ENCODE data around the gene TRIM47.

Gene TRIM47

GRCh38 chr17:75881678-75882454 is 3.5 kb upstream of the TRIM47 start:
- DNase-seq (ENCODE audit: low spot score): no peak
- in situ Hi-C loops (cut with MboI; ENCODE audit: low sequenced_read_pairs, unreplicated experiment): no loop called here

GRCh38 chr17:75880266-75880665 is 1.9 kb upstream of the TRIM47 start:
- DNase-seq (ENCODE audit: low spot score): no peak
- in situ Hi-C loops (cut with MboI; ENCODE audit: low sequenced_read_pairs, unreplicated experiment): no loop called here
- TF ChIP-seq, protein P1, sequence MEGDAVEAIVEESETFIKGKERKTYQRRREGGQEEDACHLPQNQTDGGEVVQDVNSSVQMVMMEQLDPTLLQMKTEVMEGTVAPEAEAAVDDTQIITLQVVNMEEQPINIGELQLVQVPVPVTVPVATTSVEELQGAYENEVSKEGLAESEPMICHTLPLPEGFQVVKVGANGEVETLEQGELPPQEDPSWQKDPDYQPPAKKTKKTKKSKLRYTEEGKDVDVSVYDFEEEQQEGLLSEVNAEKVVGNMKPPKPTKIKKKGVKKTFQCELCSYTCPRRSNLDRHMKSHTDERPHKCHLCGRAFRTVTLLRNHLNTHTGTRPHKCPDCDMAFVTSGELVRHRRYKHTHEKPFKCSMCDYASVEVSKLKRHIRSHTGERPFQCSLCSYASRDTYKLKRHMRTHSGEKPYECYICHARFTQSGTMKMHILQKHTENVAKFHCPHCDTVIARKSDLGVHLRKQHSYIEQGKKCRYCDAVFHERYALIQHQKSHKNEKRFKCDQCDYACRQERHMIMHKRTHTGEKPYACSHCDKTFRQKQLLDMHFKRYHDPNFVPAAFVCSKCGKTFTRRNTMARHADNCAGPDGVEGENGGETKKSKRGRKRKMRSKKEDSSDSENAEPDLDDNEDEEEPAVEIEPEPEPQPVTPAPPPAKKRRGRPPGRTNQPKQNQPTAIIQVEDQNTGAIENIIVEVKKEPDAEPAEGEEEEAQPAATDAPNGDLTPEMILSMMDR (IDR thresholded peaks at IDR 0.05; ENCODE audit: borderline replicate concordance, control extremely low read depth, extremely low read depth, insufficient read depth, missing control alignments): no peak

More at GRCh38 chr17:75881678-75882454, 3.5 kb upstream of the TRIM47 start:
- TF ChIP-seq, protein P1 (IDR thresholded peaks at IDR 0.05; ENCODE audit: borderline replicate concordance, control extremely low read depth, extremely low read depth, insufficient read depth, missing control alignments): no peak

GRCh38 chr17:75877752-75878173 is 618 bp downstream of the TRIM47 start:
- in situ Hi-C loops (cut with MboI; ENCODE audit: low sequenced_read_pairs, unreplicated experiment): no loop called here
- DNase-seq (ENCODE audit: low spot score): peak; percentile 77
- TF ChIP-seq, protein P1 (IDR thresholded peaks at IDR 0.05; ENCODE audit: borderline replicate concordance, control extremely low read depth, extremely low read depth, insufficient read depth, missing control alignments): peak; percentile 54

DNA sequence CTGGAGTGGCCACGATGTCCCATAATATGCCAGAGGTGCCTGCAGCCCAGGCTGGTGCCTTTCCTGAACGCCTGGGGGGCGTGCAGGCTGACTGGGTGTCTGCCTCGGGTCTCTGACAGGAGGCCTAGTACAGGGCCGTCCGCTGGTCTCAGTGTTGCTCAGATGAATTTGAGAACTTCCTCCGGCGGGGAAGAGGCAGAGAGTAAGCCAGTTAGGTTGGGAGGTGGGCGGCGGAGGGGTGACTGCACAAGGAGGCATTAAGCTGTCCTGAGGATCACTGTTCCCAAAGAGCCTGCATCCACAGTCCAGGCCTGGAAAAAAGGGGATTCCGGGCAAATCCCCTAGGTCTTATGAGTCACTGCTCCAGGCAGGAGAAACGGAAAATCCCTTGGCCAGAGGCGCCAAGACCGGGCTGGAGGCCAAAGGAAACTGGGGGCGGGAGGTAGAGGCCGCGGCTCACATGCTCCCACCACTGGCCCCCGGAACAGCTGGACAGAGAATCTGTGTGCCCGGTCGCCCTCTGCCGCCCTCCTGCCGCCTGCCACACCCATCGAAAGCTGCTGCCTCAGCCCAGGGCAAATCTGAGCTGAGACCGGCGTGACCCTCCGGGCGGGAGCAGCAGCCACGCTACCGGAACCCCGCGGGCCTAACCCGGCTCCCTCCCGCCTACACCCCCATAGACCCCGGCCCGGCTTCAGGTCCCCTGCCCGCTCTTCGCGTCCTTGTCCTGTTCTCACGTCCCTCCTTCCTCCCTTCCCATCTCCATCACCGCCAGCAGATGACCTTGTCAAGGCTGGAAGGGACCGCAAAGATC is 1.2 kb downstream of the TRIM47 start:
- DNase-seq (ENCODE audit: low spot score): no peak
- in situ Hi-C loops (cut with MboI; ENCODE audit: low sequenced_read_pairs, unreplicated experiment): no loop called here
- TF ChIP-seq, protein P1 (IDR thresholded peaks at IDR 0.05; ENCODE audit: borderline replicate concordance, control extremely low read depth, extremely low read depth, insufficient read depth, missing control alignments): peak; percentile 12

GRCh38 chr17:75876190-75876937 is 2.0 kb downstream of the TRIM47 start:
- DNase-seq (ENCODE audit: low spot score): peak; percentile 70
- in situ Hi-C loops (cut with MboI; ENCODE audit: low sequenced_read_pairs, unreplicated experiment): no loop called here
- TF ChIP-seq, protein P1 (IDR thresholded peaks at IDR 0.05; ENCODE audit: borderline replicate concordance, control extremely low read depth, extremely low read depth, insufficient read depth, missing control alignments): no peak

GRCh38 chr17:75875940-75876189 is 2.5 kb downstream of the TRIM47 start:
- DNase-seq (ENCODE audit: low spot score): no peak
- in situ Hi-C loops (cut with MboI; ENCODE audit: low sequenced_read_pairs, unreplicated experiment): no loop called here
- TF ChIP-seq, protein P1 (IDR thresholded peaks at IDR 0.05; ENCODE audit: borderline replicate concordance, control extremely low read depth, extremely low read depth, insufficient read depth, missing control alignments): no peak
